H1 (cell line): ENCODE measurements around the gene ALPG. TPM values are rescaled to one million over a fixed set of nuclear protein-coding genes. Genes with fewer than 3 reads are reported as not detected.

Source experiments
- CTBP2 ChIP-seq: IDR thresholded peaks from 2 replicates; pipeline ENCODE4 v1.7.0; 2011; ENCODE audit warnings: borderline replicate concordance, mild to moderate bottlenecking, moderate library complexity, mixed read lengths, low read length; ENCODE audit not compliant: insufficient read depth, insufficient read length
- polyA plus RNA-seq, 7 experiments: library from polyadenylated mRNA; depleted of rRNA in 3 of 7; stranded (reverse) in 5 of 7; unstranded in 2 of 7; fragments of >200 nt in 5 of 7; fragments of 200-250 nt in 2 of 7; gene quantifications; 1 replicate in 5 of 7; 2 replicates in 1 of 7; 4 replicates in 1 of 7; pipeline versions ENCODE4 v1.2.1 to v1.2.3, GENCODE V29; 2011 to 2013; ENCODE audit warnings: missing spikeins in 2 of 7, mixed read lengths in 2 of 7
- total RNA-seq: library from RNA; stranded (reverse); fragmentation: NEBNext Ultra II Directional; extraction: Animal tissue kit (Norgen Biotek cat#: 25700); gene quantifications from 2 replicates; pipeline ENCODE4 v1.2.1, GENCODE V29; 2021
- TF ChIP-seq, protein P1 (sequence below), 3 experiments: IDR thresholded peaks; 1 replicate in 2 of 3; 2 replicates in 1 of 3; pipeline versions ENCODE4 v1.5.1 to v1.6.1; 2011; ENCODE audit warnings: low read length in 3 of 3, mild to moderate bottlenecking in 3 of 3, inconsistent platforms in 2 of 3, low read depth in 1 of 3, moderate library complexity in 1 of 3; ENCODE audit not compliant: insufficient read depth in 1 of 3; ENCODE audit errors: control extremely low read depth in 1 of 3
- TF ChIP-seq, protein P2 (sequence below): IDR thresholded peaks from 2 replicates; pipeline ENCODE4 v1.6.1; 2011; ENCODE audit warnings: low read depth, mild to moderate bottlenecking, low read length; ENCODE audit not compliant: insufficient read depth
- TF ChIP-seq, protein P3 (sequence below): fragments of 300-600 bp; sonication (generic); IDR thresholded peaks from 2 replicates; pipeline ENCODE4 v1.7.1; 2012; ENCODE audit warnings: low read length, moderate library complexity, mild to moderate bottlenecking, inconsistent platforms; ENCODE audit not compliant: insufficient replicate concordance
- TF ChIP-seq, protein P4 (sequence below): IDR thresholded peaks from 2 replicates; pipeline ENCODE4 v1.6.1; 2011; ENCODE audit warnings: low read length, improper control_type of control experiment

ALPG gene
- total and polyA plus RNA-seq, 2 of the 8 experiments (the other 6 are each of a cell fraction or from before 2014, with no cell fraction given) = 0.56 to 2.1 TPM

DNA sequence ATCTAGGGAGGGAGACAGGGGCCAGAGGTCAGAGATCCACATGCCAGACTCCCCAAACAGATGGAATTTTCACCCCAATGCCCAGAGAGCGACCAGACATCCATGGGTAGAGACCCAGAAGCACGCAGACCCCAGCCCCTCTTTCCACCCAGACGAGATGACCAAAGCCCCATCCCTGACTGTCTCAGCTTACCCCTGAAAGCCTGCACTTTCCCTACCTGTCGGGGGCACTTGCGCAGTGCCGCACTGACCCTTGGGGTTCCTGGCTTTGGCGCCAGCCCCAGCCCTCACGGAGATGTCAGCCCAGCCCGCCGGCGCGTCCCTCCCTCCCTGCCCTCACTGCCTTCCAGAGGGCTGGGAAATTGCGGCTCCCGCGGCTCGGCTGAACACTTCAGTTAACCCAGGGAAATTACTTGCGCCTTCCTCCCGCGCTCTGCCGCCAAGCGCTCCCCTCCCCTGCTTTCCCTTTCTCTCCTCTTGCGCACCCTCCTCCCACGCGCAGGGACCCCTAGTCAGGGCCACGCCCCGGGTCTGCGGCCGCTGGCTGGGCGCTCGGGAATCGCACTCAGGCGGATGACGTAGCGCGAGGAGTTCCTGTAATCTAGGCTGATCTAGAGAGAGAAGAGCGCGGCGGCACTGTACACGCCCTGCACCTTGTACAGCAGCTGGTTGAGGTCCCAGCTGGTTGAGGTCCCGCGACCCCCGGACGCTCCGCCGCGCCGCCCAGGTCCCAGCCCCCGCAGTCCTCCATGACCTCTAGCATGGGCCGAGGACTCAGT lies 12.0 kb downstream of the ALPG start (continued):
- TF ChIP-seq, protein P1, sequence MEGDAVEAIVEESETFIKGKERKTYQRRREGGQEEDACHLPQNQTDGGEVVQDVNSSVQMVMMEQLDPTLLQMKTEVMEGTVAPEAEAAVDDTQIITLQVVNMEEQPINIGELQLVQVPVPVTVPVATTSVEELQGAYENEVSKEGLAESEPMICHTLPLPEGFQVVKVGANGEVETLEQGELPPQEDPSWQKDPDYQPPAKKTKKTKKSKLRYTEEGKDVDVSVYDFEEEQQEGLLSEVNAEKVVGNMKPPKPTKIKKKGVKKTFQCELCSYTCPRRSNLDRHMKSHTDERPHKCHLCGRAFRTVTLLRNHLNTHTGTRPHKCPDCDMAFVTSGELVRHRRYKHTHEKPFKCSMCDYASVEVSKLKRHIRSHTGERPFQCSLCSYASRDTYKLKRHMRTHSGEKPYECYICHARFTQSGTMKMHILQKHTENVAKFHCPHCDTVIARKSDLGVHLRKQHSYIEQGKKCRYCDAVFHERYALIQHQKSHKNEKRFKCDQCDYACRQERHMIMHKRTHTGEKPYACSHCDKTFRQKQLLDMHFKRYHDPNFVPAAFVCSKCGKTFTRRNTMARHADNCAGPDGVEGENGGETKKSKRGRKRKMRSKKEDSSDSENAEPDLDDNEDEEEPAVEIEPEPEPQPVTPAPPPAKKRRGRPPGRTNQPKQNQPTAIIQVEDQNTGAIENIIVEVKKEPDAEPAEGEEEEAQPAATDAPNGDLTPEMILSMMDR (IDR thresholded peaks at IDR 0.05; ENCODE audit: control extremely low read depth in 1 of 3, insufficient read depth in 1 of 3, low read depth in 1 of 3, low read length in 3 of 3) = no peak
- TF ChIP-seq CTBP2 = no peak
- TF ChIP-seq, protein P2, sequence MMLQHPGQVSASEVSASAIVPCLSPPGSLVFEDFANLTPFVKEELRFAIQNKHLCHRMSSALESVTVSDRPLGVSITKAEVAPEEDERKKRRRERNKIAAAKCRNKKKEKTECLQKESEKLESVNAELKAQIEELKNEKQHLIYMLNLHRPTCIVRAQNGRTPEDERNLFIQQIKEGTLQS = no peak
- TF ChIP-seq, protein P3, sequence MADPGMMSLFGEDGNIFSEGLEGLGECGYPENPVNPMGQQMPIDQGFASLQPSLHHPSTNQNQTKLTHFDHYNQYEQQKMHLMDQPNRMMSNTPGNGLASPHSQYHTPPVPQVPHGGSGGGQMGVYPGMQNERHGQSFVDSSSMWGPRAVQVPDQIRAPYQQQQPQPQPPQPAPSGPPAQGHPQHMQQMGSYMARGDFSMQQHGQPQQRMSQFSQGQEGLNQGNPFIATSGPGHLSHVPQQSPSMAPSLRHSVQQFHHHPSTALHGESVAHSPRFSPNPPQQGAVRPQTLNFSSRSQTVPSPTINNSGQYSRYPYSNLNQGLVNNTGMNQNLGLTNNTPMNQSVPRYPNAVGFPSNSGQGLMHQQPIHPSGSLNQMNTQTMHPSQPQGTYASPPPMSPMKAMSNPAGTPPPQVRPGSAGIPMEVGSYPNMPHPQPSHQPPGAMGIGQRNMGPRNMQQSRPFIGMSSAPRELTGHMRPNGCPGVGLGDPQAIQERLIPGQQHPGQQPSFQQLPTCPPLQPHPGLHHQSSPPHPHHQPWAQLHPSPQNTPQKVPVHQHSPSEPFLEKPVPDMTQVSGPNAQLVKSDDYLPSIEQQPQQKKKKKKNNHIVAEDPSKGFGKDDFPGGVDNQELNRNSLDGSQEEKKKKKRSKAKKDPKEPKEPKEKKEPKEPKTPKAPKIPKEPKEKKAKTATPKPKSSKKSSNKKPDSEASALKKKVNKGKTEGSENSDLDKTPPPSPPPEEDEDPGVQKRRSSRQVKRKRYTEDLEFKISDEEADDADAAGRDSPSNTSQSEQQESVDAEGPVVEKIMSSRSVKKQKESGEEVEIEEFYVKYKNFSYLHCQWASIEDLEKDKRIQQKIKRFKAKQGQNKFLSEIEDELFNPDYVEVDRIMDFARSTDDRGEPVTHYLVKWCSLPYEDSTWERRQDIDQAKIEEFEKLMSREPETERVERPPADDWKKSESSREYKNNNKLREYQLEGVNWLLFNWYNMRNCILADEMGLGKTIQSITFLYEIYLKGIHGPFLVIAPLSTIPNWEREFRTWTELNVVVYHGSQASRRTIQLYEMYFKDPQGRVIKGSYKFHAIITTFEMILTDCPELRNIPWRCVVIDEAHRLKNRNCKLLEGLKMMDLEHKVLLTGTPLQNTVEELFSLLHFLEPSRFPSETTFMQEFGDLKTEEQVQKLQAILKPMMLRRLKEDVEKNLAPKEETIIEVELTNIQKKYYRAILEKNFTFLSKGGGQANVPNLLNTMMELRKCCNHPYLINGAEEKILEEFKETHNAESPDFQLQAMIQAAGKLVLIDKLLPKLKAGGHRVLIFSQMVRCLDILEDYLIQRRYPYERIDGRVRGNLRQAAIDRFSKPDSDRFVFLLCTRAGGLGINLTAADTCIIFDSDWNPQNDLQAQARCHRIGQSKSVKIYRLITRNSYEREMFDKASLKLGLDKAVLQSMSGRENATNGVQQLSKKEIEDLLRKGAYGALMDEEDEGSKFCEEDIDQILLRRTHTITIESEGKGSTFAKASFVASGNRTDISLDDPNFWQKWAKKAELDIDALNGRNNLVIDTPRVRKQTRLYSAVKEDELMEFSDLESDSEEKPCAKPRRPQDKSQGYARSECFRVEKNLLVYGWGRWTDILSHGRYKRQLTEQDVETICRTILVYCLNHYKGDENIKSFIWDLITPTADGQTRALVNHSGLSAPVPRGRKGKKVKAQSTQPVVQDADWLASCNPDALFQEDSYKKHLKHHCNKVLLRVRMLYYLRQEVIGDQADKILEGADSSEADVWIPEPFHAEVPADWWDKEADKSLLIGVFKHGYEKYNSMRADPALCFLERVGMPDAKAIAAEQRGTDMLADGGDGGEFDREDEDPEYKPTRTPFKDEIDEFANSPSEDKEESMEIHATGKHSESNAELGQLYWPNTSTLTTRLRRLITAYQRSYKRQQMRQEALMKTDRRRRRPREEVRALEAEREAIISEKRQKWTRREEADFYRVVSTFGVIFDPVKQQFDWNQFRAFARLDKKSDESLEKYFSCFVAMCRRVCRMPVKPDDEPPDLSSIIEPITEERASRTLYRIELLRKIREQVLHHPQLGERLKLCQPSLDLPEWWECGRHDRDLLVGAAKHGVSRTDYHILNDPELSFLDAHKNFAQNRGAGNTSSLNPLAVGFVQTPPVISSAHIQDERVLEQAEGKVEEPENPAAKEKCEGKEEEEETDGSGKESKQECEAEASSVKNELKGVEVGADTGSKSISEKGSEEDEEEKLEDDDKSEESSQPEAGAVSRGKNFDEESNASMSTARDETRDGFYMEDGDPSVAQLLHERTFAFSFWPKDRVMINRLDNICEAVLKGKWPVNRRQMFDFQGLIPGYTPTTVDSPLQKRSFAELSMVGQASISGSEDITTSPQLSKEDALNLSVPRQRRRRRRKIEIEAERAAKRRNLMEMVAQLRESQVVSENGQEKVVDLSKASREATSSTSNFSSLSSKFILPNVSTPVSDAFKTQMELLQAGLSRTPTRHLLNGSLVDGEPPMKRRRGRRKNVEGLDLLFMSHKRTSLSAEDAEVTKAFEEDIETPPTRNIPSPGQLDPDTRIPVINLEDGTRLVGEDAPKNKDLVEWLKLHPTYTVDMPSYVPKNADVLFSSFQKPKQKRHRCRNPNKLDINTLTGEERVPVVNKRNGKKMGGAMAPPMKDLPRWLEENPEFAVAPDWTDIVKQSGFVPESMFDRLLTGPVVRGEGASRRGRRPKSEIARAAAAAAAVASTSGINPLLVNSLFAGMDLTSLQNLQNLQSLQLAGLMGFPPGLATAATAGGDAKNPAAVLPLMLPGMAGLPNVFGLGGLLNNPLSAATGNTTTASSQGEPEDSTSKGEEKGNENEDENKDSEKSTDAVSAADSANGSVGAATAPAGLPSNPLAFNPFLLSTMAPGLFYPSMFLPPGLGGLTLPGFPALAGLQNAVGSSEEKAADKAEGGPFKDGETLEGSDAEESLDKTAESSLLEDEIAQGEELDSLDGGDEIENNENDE = no peak
- TF ChIP-seq, protein P4, sequence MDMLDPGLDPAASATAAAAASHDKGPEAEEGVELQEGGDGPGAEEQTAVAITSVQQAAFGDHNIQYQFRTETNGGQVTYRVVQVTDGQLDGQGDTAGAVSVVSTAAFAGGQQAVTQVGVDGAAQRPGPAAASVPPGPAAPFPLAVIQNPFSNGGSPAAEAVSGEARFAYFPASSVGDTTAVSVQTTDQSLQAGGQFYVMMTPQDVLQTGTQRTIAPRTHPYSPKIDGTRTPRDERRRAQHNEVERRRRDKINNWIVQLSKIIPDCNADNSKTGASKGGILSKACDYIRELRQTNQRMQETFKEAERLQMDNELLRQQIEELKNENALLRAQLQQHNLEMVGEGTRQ = no peak
